CD14-positive monocyte (primary cell): ENCODE measurements around the gene ZNF197. TPM values are rescaled to one million over a fixed set of nuclear protein-coding genes. Genes with fewer than 3 reads are reported as not detected.

ENCODE experiments used
- DNase-seq, 3 donors: peaks; one replicate each; pipeline ENCODE4 v3.0.0-alpha.2; 2011 to 2022
- H2AFZ ChIP-seq: 2 replicates; pipeline ENCODE4 v1.6.0; 2012; ENCODE audit warnings: mild to moderate bottlenecking, low read depth, low read length, inconsistent platforms; ENCODE audit not compliant: insufficient read depth, poor library complexity, severe bottlenecking
- H3K27ac ChIP-seq, 2 donors: 1 replicate in 1 of 2; 2 replicates in 1 of 2; pipeline ENCODE4 v1.5.1; 2012 to 2013; ENCODE audit warnings: low read length in 2 of 2, control low read depth in 1 of 2, inconsistent platforms in 1 of 2, low read depth in 1 of 2, mild to moderate bottlenecking in 1 of 2
- H3K27me3 ChIP-seq, 2 donors: one replicate each; pipeline versions ENCODE4 v1.6.0 to v1.6.1; 2011 to 2013; ENCODE audit warnings: low read length in 2 of 2; ENCODE audit not compliant: control insufficient read depth in 2 of 2, insufficient read depth in 2 of 2
- H3K36me3 ChIP-seq, 2 donors: replicated peaks in 1 of 2; 1 replicate in 1 of 2; 2 replicates in 1 of 2; pipeline versions ENCODE4 v1.5.1 to v1.6.1; 2012 to 2013; ENCODE audit warnings: low read length in 2 of 2, control low read depth in 1 of 2, inconsistent platforms in 1 of 2, mild to moderate bottlenecking in 1 of 2; ENCODE audit not compliant: insufficient read depth in 2 of 2, control insufficient read depth in 1 of 2
- H3K4me1 ChIP-seq, 2 donors: 1 replicate in 1 of 2; 2 replicates in 1 of 2; pipeline versions ENCODE4 v1.5.1 to v1.6.1; 2012 to 2013; ENCODE audit warnings: low read length in 2 of 2, control low read depth in 1 of 2, inconsistent platforms in 1 of 2, mild to moderate bottlenecking in 1 of 2, moderate library complexity in 1 of 2; ENCODE audit not compliant: insufficient read depth in 2 of 2, control insufficient read depth in 1 of 2
- H3K4me2 ChIP-seq: replicated peaks from 2 replicates; pipeline ENCODE3; 2012; ENCODE audit warnings: low read length, moderate library complexity, mild to moderate bottlenecking; ENCODE audit not compliant: poor library complexity, severe bottlenecking; ENCODE audit errors: extremely low read depth
- H3K4me3 ChIP-seq, 3 experiments: fragments of 200-600 bp in 1 of 3; sonication (generic) in 1 of 3; replicated peaks in 1 of 3; 1 replicate in 2 of 3; 2 replicates in 1 of 3; pipeline ENCODE4 v1.5.1; 2011 to 2013; ENCODE audit warnings: low read length in 3 of 3, mild to moderate bottlenecking in 3 of 3, control low read depth in 2 of 3, low read depth in 2 of 3, inconsistent platforms in 1 of 3, moderate library complexity in 1 of 3
- H3K79me2 ChIP-seq: 2 replicates; pipeline ENCODE4 v1.6.0; 2012; ENCODE audit warnings: mild to moderate bottlenecking, control low read depth, inconsistent platforms, low read length, moderate library complexity; ENCODE audit not compliant: insufficient read depth
- H3K9ac ChIP-seq: 2 replicates; pipeline ENCODE4 v1.6.0; 2017; ENCODE audit warnings: low read length, mild to moderate bottlenecking; ENCODE audit not compliant: insufficient read depth, poor library complexity, severe bottlenecking
- H3K9me3 ChIP-seq, 2 donors: replicated peaks in 1 of 2; 1 replicate in 1 of 2; 2 replicates in 1 of 2; pipeline versions ENCODE4 v1.5.1 to v1.6.1; 2012 to 2013; ENCODE audit warnings: low read length in 2 of 2, control low read depth in 1 of 2; ENCODE audit not compliant: control insufficient read depth in 1 of 2, insufficient read depth in 1 of 2
- H4K20me1 ChIP-seq: 2 replicates; pipeline ENCODE4 v1.6.0; 2012; ENCODE audit warnings: mild to moderate bottlenecking, low read length, control low read depth, moderate library complexity; ENCODE audit not compliant: insufficient read depth
- H3K27ac Mint-ChIP-seq, 7 donors: one replicate each; pipeline ENCODE4 v1.8.0; 2020; ENCODE audit warnings: mild to moderate bottlenecking in 7 of 7, mixed read lengths in 7 of 7, moderate library complexity in 6 of 7, inconsistent platforms in 2 of 7
- H3K27me3 Mint-ChIP-seq, 3 donors: one replicate each; pipeline ENCODE4 v1.8.0; 2021 to 2022; ENCODE audit warnings: low read depth in 3 of 3, mild to moderate bottlenecking in 3 of 3, mixed read lengths in 3 of 3, moderate library complexity in 3 of 3, inconsistent platforms in 1 of 3
- H3K36me3 Mint-ChIP-seq, 2 donors: one replicate each; pipeline ENCODE4 v1.8.0; 2020; ENCODE audit warnings: mixed read lengths in 2 of 2, inconsistent platforms in 1 of 2, mild to moderate bottlenecking in 1 of 2
- H3K4me1 Mint-ChIP-seq: one replicate; pipeline ENCODE4 v1.8.0; 2020; ENCODE audit warnings: mild to moderate bottlenecking, mixed read lengths
- H3K4me3 Mint-ChIP-seq, 2 donors: one replicate each; pipeline ENCODE4 v1.8.0; 2020; ENCODE audit warnings: mild to moderate bottlenecking in 2 of 2, mixed read lengths in 2 of 2, moderate library complexity in 1 of 2
- H3K9me3 Mint-ChIP-seq, 7 donors: one replicate each; pipeline ENCODE4 v1.8.0; 2020 to 2022; ENCODE audit warnings: mixed read lengths in 7 of 7, mild to moderate bottlenecking in 6 of 7, moderate library complexity in 6 of 7, inconsistent platforms in 2 of 7
- WGBS: methylation state at CpG from one replicate; pipeline ENCODE4 v1.1.5; 2013; ENCODE audit warnings: missing lambda C conversion rate; ENCODE audit not compliant: insufficient coverage; 5-methylcytosine and 5-hydroxymethylcytosine counted together
- intact Hi-C, 2 donors: fragments of 100-400 bp; cut with micrococcal nuclease; formaldehyde crosslinking; loops; one replicate each; pipeline versions ENCODE4 v1.15.0 to v1.15.1; 2023
- polyA plus RNA-seq, 3 donors: library from polyadenylated mRNA; depleted of rRNA in 1 of 3; unstranded in 2 of 3; stranded (reverse) in 1 of 3; fragments of 300-500 nt in 2 of 3; fragments of >200 nt in 1 of 3; fragmentation: Illumina TruSeq in 2 of 3; gene quantifications; 1 replicate in 2 of 3; 2 replicates in 1 of 3; pipeline ENCODE4 v1.2.3, GENCODE V29; 2012 to 2021
- TF ChIP-seq, protein P1 (sequence below): fragments of 200-600 bp; IDR thresholded peaks from one replicate; pipeline ENCODE4 v1.8.0; 2022; ENCODE audit warnings: antibody characterized with exemption, mild to moderate bottlenecking

Gene ZNF197
- polyA plus RNA-seq, 3 donors, result 1.2 to 3.6 (median 2.1) TPM

DNA sequence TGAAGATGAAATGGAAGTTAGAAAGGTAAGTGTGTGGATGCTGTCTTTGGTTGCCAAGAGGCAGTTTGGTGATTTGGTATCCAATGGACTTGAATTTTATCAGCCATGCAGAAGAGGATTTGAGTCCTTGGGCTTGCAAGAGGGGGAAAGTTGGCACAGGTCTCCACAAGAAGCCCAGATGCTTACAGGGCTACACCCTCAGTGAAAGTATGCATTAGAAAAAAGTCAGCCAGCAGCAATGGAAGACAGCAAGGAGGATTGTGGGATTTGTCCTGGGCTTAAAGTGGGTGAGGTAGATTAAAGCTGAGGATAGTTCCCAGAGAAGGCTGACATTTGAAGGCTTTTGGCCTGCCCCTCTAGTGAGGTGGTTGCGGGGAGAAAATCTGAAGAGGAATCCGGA is 23.1 kb upstream of the ZNF197 start:
- Histone ChIP-seq H3K79me2 (no peaks in the 10 kb centered on the region), H3K27me3 (no peaks in the 10 kb centered on the region), H3K27ac (no peak overlapping the region), H3K4me1 (no peaks in the 10 kb centered on the region), H3K4me3 (no peak overlapping the region), H3K4me2 (no peak overlapping the region), H2AFZ (no peak overlapping the region), H3K9me3 (peaks cover 47 to 66% of the 10 kb centered on the region in 2 donors), H3K9ac (no peak overlapping the region), H4K20me1 (no peaks in the 10 kb centered on the region), H3K36me3 (no peaks in the 10 kb centered on the region)
- Mint-ChIP-seq H3K4me3 (no peak overlapping the region), H3K9me3 (peaks cover 28 to 75% (median 69%) of the 10 kb centered on the region in 7 donors), H3K27me3 (no peaks in the 10 kb centered on the region), H3K36me3 (no peaks in the 10 kb centered on the region), H3K27ac (no peak overlapping the region), H3K4me1 (no peaks in the 10 kb centered on the region)
- TF ChIP-seq, protein P1, sequence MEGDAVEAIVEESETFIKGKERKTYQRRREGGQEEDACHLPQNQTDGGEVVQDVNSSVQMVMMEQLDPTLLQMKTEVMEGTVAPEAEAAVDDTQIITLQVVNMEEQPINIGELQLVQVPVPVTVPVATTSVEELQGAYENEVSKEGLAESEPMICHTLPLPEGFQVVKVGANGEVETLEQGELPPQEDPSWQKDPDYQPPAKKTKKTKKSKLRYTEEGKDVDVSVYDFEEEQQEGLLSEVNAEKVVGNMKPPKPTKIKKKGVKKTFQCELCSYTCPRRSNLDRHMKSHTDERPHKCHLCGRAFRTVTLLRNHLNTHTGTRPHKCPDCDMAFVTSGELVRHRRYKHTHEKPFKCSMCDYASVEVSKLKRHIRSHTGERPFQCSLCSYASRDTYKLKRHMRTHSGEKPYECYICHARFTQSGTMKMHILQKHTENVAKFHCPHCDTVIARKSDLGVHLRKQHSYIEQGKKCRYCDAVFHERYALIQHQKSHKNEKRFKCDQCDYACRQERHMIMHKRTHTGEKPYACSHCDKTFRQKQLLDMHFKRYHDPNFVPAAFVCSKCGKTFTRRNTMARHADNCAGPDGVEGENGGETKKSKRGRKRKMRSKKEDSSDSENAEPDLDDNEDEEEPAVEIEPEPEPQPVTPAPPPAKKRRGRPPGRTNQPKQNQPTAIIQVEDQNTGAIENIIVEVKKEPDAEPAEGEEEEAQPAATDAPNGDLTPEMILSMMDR, result no peak
- no peak for DNase-seq
- intact Hi-C loops, result no loop called here
- WGBS, result no CpG with 5 or more reads among the region's 2 CpGs

GRCh38 chr3:44612678-44613077 is 12.2 kb upstream of the ZNF197 start:
- no peaks in the 10 kb centered on the region for H3K27me3 ChIP-seq
- Mint-ChIP-seq H3K4me3 (no peak overlapping the region), H3K27me3 (peaks cover 0 to 2% (median 0%) of the 10 kb centered on the region in 3 donors), H3K36me3 (peaks cover 0 to 2% of the 10 kb centered on the region in 2 donors), H3K4me1 (no peaks in the 10 kb centered on the region), H3K9me3 (peaks cover 22 to 47% (median 41%) of the 10 kb centered on the region in 7 donors), H3K27ac (no peak overlapping the region)
- no peaks in the 10 kb centered on the region for H3K79me2 ChIP-seq
- no peak overlapping the region for H3K4me3 ChIP-seq
- H3K27ac ChIP-seq, result no peak overlapping the region
- H3K4me2 ChIP-seq, result no peak overlapping the region
- H3K36me3 ChIP-seq, result no peaks in the 10 kb centered on the region
- DNase-seq, result no peak
- H3K9ac ChIP-seq, result no peak overlapping the region
- TF ChIP-seq, protein P1, result no peak
- intact Hi-C loops, result no loop called here
- H4K20me1 ChIP-seq, result no peaks in the 10 kb centered on the region
- H3K9me3 ChIP-seq, result peaks cover 21 to 26% of the 10 kb centered on the region in 2 donors
- H2AFZ ChIP-seq, result no peak overlapping the region
- H3K4me1 ChIP-seq, result no peaks in the 10 kb centered on the region
